ENCODE data around the gene CASKIN1.

CASKIN1 gene

GRCh38 chr16:2194166-2194834 lies 2.1 kb downstream of the CASKIN1 start:
- DNase-seq, result peak in 5 of 56 donors; percentile 10 to 63 (median 28)

- DNase-seq, result peak in 7 of 56 donors; percentile 35 to 55 (median 51)
Measured at GRCh38 chr16:2191446-2191706, 5.0 kb downstream of the CASKIN1 start.

GRCh38 chr16:2190659-2191445 lies 5.6 kb downstream of the CASKIN1 start:
- DNase-seq, result peak in 42 of 56 donors; percentile 5 to 77 (median 44)

GRCh38 chr16:2190002-2190658 lies 6.3 kb downstream of the CASKIN1 start:
- DNase-seq, result no peak

- no peak for DNase-seq
Measured at GRCh38 chr16:2189252-2189893, 7.0 kb downstream of the CASKIN1 start.

- no peak for DNase-seq
Measured at GRCh38 chr16:2188395-2188794, 8.0 kb downstream of the CASKIN1 start.

GRCh38 chr16:2187212-2187611 lies 9.2 kb downstream of the CASKIN1 start:
- DNase-seq, result no peak

- no peak for DNase-seq
Measured at GRCh38 chr16:2186505-2186904, 9.9 kb downstream of the CASKIN1 start.

GRCh38 chr16:2186064-2186463 lies 10.3 kb downstream of the CASKIN1 start:
- DNase-seq, result no peak

- no peak for DNase-seq
Measured at GRCh38 chr16:2184962-2185361, 11.4 kb downstream of the CASKIN1 start.

- no peak for DNase-seq
Measured at GRCh38 chr16:2184346-2184745, 12.1 kb downstream of the CASKIN1 start.

- DNase-seq, result peak in 3 of 56 donors; percentile 1 to 16 (median 7)
Measured at GRCh38 chr16:2183671-2184070, 12.7 kb downstream of the CASKIN1 start.

GRCh38 chr16:2181952-2182351 lies 14.5 kb downstream of the CASKIN1 start:
- DNase-seq, result no peak

GRCh38 chr16:2180962-2181923 lies 15.2 kb downstream of the CASKIN1 start:
- no peak for DNase-seq

- DNase-seq, result no peak
Measured at GRCh38 chr16:2180461-2180860, 15.9 kb downstream of the CASKIN1 start.

GRCh38 chr16:2179576-2179975 lies 16.8 kb downstream of the CASKIN1 start:
- no peak for DNase-seq

- no peak for DNase-seq
Measured at GRCh38 chr16:2179107-2179501, 17.3 kb downstream of the CASKIN1 start.

- peak in 6 of 56 donors; percentile 8 to 69 (median 28) for DNase-seq
Measured at GRCh38 chr16:2178321-2179106, 17.9 kb downstream of the CASKIN1 start.

- DNase-seq, result no peak
Measured at GRCh38 chr16:2177561-2177960, 18.8 kb downstream of the CASKIN1 start.

GRCh38 chr16:2177101-2177500 lies 19.3 kb downstream of the CASKIN1 start:
- no peak for DNase-seq
